ENCODE results near the gene UBE2E1.

UBE2E1 gene

DNA sequence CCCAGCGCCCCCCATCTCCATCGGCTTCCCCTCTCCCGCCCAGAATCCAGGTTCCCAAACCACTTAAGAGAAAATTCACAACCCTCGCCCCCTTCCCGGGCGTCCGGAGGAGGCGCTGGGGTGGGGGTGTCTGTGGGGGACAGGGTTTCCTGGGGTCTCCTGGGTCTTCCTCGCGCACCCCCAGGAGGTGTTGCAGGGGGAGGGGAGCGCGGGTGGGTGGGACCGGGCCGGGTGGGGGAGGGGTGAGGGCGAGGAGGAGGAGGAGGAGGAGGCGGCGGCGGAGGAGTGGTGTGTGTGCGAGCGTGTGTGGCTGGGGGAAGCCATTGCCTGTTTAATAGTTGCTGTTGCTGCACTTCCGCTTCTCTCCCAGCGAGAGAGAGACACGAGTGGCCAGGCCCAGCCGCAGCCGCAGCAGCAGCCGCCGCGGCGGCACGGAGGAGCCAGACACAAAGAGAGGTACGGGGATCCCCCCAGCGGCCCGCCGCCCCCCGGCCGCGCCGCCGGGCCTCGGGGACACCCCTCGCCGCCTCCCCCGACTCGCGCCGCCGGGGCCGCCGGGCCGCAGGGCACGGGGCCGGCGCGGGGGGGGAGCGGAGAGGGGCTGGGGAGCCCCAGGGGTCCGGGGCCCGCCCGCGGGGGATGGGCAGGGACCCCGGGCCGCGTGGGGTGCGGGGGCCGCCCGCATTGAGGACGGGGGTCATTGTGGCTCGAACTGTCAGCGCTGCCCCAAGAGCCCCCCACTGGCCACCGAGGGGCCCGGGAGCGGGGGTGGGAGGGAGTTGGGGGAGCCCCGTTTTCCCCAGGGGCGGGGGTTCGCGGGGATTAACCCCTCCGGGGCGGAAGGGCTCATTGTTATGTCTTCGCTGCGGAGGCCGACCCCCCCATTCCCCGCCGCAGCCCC, at the start of gene UBE2E1:
UBE2E1 (plus strand) TSS at position 323 of the 901 bp plus-strand sequence. CDS start 1,315 bp downstream, outside the sequence.
- H3K9ac ChIP-seq (ENCODE audit: low read depth, low read length), result peak within 1 kb of the TSS; percentile 79; the same call in 1 of the 2 replicates
- H3K4me3 ChIP-seq (ENCODE audit: low read length), result peak within 1 kb of the TSS; percentile 87
- H3K36me3 ChIP-seq (ENCODE audit: insufficient read depth, low read depth, low read length), result peaks cover 19% of the 10 kb centered on the region; the same call in 1 of the 2 replicates
- peaks cover 9% of the 10 kb centered on the region; the same call in 1 of the 2 replicates for H3K27me3 ChIP-seq (ENCODE audit: insufficient read depth, low read length)
- no peaks in the 10 kb centered on the region for H3K9me3 ChIP-seq (ENCODE audit: insufficient read depth, low read depth, low read length)
- peak within 1 kb of the TSS; percentile 57 for H3K27ac ChIP-seq (ENCODE audit: low read length)
- peaks cover 24% of the 10 kb centered on the region; the same call in 1 of the 2 replicates for H3K4me1 ChIP-seq (ENCODE audit: insufficient read depth, low read length)

DNA sequence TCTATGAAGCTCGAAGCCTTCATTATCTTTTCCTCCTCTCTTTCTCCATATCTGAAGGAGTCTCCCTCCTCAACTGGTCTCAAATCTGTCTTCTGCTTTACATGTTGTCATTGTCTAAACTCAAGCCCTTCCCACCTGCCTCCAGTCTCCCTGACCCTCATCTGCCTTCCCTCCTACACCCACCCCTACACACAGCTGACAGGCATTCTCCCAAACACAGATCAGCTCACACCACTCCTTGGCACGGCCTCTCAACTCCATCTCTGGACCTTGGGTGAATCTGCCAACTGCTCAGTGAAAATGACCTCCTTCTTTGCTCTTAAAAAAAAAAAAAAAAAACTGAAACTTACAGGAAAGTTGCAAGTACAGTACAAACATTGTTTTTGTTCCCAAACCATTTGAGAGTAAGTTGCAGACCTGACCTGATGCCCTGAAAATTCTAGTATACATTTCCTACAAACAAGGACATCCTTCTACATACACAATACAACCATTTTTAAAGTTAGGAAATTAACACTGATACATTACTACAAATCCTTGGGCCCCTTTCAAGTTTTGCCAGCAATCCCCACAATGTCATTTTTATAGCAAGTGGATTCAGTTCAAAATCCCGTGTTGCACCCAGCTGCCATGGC, 49.4 kb upstream of the UBE2E1 start:
- Histone ChIP-seq H3K4me1 (ENCODE audit: insufficient read depth, low read length) (peaks cover 18% of the 10 kb centered on the region; the same call in 1 of the 2 replicates), H3K9me3 (ENCODE audit: insufficient read depth, low read depth, low read length) (no peaks in the 10 kb centered on the region), H3K27ac (ENCODE audit: low read length) (no peak overlapping the region), H3K27me3 (ENCODE audit: insufficient read depth, low read length) (no peaks in the 10 kb centered on the region), H3K4me3 (ENCODE audit: low read length) (no peak overlapping the region), H3K9ac (ENCODE audit: low read depth, low read length) (no peak overlapping the region), H3K36me3 (ENCODE audit: insufficient read depth, low read depth, low read length) (no peaks in the 10 kb centered on the region)

DNA sequence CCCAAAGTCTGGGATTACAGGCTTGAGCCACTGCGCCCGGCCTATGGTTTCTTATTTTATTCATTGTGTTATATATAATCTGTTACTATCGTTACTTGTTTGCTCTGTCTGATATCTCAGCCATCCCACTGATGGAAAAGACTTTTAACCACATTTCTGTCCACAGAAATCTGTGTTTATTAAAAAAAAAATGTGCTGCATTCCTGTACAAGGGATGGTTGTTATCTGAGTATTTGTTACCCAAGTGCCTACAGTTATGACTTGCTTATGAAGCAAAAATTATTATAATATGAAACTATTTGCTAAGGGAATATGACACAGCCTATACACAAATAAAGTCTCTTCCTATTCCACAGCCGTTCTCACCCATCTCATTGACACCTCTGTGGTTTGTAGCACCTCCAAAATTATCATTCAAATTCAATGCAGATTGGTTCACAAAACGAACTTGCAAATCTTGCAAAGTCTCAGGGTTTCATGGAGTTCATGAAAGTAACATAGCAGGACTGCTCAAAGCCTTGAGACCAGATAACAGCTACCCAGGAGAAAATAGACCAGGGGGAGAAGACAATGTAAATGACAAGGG, 47.4 kb upstream of the UBE2E1 start:
- H3K4me3 ChIP-seq (ENCODE audit: low read length), result no peak overlapping the region
- H3K36me3 ChIP-seq (ENCODE audit: insufficient read depth, low read depth, low read length), result no peaks in the 10 kb centered on the region
- H3K9me3 ChIP-seq (ENCODE audit: insufficient read depth, low read depth, low read length), result no peaks in the 10 kb centered on the region
- H3K9ac ChIP-seq (ENCODE audit: low read depth, low read length), result no peak overlapping the region
- H3K4me1 ChIP-seq (ENCODE audit: insufficient read depth, low read length), result peaks cover 23% of the 10 kb centered on the region; the same call in 1 of the 2 replicates
- no peaks in the 10 kb centered on the region for H3K27me3 ChIP-seq (ENCODE audit: insufficient read depth, low read length)
- no peak overlapping the region for H3K27ac ChIP-seq (ENCODE audit: low read length)

DNA sequence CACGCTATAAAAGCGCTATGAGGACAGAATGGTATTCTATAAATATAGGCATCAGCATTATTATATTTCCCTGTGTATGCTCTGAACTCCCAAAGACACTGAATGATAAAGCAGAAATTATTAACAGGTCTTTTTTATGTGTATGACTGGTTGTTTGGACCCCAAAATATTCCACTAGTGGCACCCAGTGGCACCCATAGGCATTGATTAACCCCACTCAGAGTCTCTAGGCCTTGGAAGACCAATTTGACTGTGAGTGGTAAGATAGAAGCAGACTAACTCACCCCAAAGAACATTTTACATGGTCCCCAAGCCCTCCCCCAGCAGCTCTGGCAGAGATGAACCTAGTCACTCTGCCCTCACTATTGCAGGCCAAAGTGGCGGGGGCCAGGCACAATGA, 45.4 kb upstream of the UBE2E1 start:
- Histone ChIP-seq H3K4me3 (ENCODE audit: low read length) (no peak overlapping the region), H3K9me3 (ENCODE audit: insufficient read depth, low read depth, low read length) (no peaks in the 10 kb centered on the region), H3K4me1 (ENCODE audit: insufficient read depth, low read length) (peaks cover 23% of the 10 kb centered on the region; the same call in 1 of the 2 replicates), H3K27ac (ENCODE audit: low read length) (no peak overlapping the region), H3K9ac (ENCODE audit: low read depth, low read length) (peak overlapping the region; percentile 23; the same call in 1 of the 2 replicates), H3K36me3 (ENCODE audit: insufficient read depth, low read depth, low read length) (no peaks in the 10 kb centered on the region), H3K27me3 (ENCODE audit: insufficient read depth, low read length) (no peaks in the 10 kb centered on the region)

DNA sequence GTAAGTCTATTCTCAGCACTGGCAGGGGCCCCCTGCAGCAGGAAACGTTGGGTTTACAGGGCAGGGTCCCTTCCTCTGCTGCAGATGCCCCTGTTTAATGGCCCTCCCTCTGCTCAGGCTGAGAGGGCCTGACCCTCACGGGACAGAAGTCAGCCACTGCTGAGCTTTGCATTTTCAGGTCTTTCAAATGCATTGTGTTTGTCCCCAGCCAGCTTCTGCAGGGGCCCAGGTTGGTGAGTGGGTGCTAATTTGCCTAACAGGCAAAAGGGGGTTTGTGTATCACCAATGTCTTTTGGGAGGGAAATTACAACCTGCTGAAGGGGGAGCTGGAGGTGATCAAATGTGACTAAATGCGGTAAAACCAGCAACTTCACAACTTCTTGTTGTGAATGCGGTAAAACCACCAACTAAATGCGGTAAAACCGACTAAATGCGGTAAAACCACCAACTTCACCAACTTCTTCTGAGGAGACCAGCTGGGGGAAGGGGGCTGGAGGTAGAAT, 44.8 kb upstream of the UBE2E1 start:
- peak overlapping the region; percentile 23; the same call in 1 of the 2 replicates for H3K9ac ChIP-seq (ENCODE audit: low read depth, low read length)
- no peaks in the 10 kb centered on the region for H3K27me3 ChIP-seq (ENCODE audit: insufficient read depth, low read length)
- no peaks in the 10 kb centered on the region for H3K9me3 ChIP-seq (ENCODE audit: insufficient read depth, low read depth, low read length)
- peak overlapping the region; percentile 2; the same call in 1 of the 2 replicates for H3K4me3 ChIP-seq (ENCODE audit: low read length)
- H3K4me1 ChIP-seq (ENCODE audit: insufficient read depth, low read length), result peaks cover 23% of the 10 kb centered on the region; the same call in 1 of the 2 replicates
- peak overlapping the region; percentile 15 for H3K27ac ChIP-seq (ENCODE audit: low read length)
- no peaks in the 10 kb centered on the region for H3K36me3 ChIP-seq (ENCODE audit: insufficient read depth, low read depth, low read length)

DNA sequence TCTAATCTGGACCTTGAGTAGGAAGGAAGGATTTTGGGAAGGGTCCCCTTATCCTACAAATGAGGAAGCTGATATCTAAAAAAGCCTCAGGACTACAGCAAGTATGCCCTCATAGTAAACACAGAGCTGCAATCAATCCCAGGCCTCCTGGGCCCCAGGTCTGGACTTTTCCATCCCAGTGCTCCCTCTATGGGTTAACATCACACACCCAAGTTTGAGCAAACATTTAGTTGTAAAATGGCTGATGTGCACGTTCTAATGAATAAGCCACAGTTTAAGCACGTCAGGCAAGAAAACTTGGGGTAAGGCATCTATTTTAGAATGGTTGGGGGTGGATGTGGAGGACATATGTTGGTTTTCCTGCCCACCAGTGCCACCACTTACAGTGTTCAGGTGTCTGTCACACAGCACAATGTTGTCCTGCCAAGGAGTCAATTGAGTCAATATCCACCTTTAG, 44.3 kb upstream of the UBE2E1 start:
- H3K4me3 ChIP-seq (ENCODE audit: low read length), result no peak overlapping the region; the same call in 1 of the 2 replicates
- H3K9ac ChIP-seq (ENCODE audit: low read depth, low read length), result peak overlapping the region; percentile 23; the same call in 1 of the 2 replicates
- H3K36me3 ChIP-seq (ENCODE audit: insufficient read depth, low read depth, low read length), result no peaks in the 10 kb centered on the region
- peak overlapping the region; percentile 15 for H3K27ac ChIP-seq (ENCODE audit: low read length)
- no peaks in the 10 kb centered on the region for H3K27me3 ChIP-seq (ENCODE audit: insufficient read depth, low read length)
- H3K9me3 ChIP-seq (ENCODE audit: insufficient read depth, low read depth, low read length), result no peaks in the 10 kb centered on the region
- peaks cover 23% of the 10 kb centered on the region; the same call in 1 of the 2 replicates for H3K4me1 ChIP-seq (ENCODE audit: insufficient read depth, low read length)

DNA sequence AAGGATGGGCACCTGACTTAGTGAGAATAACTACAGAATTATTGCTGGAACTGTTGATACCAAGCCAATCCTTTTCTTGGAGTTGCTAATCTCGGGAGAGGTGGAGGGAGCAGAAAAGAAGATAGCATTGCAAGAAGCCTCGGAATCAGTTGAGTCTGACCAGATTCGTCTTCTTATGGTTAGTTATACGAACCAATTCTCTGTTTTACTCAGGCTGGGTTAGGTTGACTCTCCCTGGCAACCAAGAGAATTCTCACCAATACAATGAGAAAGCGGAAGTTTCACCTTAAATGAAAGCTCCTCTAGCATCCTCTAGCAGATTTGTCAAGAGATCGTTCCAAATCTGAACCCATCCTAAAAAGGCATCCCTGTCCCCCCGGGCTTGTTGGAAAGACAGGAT, 43.5 kb upstream of the UBE2E1 start:
- Histone ChIP-seq H3K9me3 (ENCODE audit: insufficient read depth, low read depth, low read length) (no peaks in the 10 kb centered on the region), H3K4me3 (ENCODE audit: low read length) (no peak overlapping the region), H3K9ac (ENCODE audit: low read depth, low read length) (no peak overlapping the region), H3K4me1 (ENCODE audit: insufficient read depth, low read length) (peaks cover 23% of the 10 kb centered on the region; the same call in 1 of the 2 replicates), H3K27ac (ENCODE audit: low read length) (no peak overlapping the region), H3K36me3 (ENCODE audit: insufficient read depth, low read depth, low read length) (no peaks in the 10 kb centered on the region), H3K27me3 (ENCODE audit: insufficient read depth, low read length) (no peaks in the 10 kb centered on the region)

DNA sequence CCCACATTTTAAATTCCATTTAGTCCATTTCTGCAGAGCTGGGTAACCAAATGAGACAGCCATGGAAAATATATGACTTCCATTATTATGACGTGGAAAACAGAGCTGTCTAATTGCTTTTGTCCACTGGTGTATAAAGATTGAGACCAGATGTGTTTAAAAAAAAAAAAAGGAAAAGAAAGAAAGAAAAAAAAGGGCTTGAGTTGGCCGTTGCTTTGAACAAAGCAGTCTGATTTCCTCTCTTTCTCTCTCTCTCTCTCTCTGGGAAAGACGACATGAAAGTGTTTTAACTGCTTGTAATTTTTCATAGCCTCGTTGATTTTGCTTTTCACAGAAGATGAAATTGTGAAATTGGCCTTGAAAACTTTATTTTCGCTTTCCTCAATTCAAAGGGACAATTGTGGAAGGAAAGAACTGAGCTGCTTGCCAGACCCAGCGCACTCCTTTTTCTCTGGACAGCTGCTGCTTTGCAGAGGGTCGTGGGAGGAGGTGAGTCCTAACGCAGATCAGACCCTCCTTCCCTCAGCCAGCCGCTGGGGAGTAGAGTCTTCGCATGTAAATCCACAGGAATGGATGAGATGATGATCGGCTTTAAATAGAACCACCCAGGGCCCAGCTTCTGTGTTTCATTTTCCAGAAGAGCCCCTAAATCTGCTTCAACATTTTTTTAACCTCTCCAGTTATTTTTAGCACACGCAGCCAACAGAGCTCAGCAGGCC, 42.8 kb upstream of the UBE2E1 start:
- H3K9me3 ChIP-seq (ENCODE audit: insufficient read depth, low read depth, low read length), result no peaks in the 10 kb centered on the region
- peaks cover 27% of the 10 kb centered on the region; the same call in 1 of the 2 replicates for H3K4me1 ChIP-seq (ENCODE audit: insufficient read depth, low read length)
- H3K27me3 ChIP-seq (ENCODE audit: insufficient read depth, low read length), result no peaks in the 10 kb centered on the region
- H3K9ac ChIP-seq (ENCODE audit: low read depth, low read length), result no peak overlapping the region
- no peak overlapping the region for H3K4me3 ChIP-seq (ENCODE audit: low read length)
- no peaks in the 10 kb centered on the region for H3K36me3 ChIP-seq (ENCODE audit: insufficient read depth, low read depth, low read length)
- H3K27ac ChIP-seq (ENCODE audit: low read length), result no peak overlapping the region

DNA sequence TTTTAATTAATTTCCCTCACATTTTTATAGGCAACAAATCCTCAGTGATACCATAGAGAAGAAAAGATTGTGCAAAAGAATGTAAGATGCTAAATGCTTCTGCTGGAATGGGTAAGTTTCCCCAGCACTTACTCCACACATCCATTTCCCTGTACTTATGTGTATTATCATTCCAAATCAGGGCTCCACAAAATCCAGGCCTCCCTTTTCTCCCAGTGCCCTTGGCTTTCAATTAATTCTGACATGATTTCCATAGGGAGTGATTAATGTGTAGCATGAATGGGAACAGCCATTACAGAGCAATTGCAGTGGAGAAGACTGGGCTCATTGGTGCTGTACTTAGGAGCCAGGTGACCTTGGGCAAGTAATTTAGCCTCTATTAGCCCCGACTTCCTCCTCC, 41.3 kb upstream of the UBE2E1 start:
- H3K4me1 ChIP-seq (ENCODE audit: insufficient read depth, low read length), result peaks cover 27% of the 10 kb centered on the region; the same call in 1 of the 2 replicates

DNA sequence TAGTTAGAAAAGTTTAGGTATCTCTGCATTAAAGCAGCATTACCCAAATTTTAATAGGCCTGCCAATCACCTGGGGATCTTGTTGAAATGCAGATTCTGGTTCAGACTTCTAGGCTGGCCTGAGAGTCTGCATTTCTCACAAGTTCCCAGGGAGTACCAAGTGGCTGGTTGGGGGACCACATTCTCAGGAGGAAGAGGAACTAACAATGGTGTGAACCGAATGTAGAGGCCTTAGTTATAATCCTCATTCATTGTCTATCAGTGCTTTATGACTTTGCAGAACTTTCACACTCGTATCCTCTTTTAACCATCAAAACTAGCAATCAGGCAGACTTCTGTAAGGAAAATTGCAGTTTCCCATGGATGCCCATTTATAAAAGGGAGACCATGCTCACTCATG, 38.2 kb upstream of the UBE2E1 start:
- Histone ChIP-seq H3K9ac (ENCODE audit: low read depth, low read length) (no peak overlapping the region), H3K36me3 (ENCODE audit: insufficient read depth, low read depth, low read length) (no peaks in the 10 kb centered on the region), H3K27ac (ENCODE audit: low read length) (no peak overlapping the region), H3K4me1 (ENCODE audit: insufficient read depth, low read length) (peaks cover 8% of the 10 kb centered on the region; the same call in 1 of the 2 replicates), H3K4me3 (ENCODE audit: low read length) (no peak overlapping the region), H3K27me3 (ENCODE audit: insufficient read depth, low read length) (no peaks in the 10 kb centered on the region), H3K9me3 (ENCODE audit: insufficient read depth, low read depth, low read length) (no peaks in the 10 kb centered on the region)

More for the DNA sequence above, 41.3 kb upstream of the UBE2E1 start:
- H3K36me3 ChIP-seq (ENCODE audit: insufficient read depth, low read depth, low read length), result no peaks in the 10 kb centered on the region
- no peak overlapping the region for H3K27ac ChIP-seq (ENCODE audit: low read length)
- H3K4me3 ChIP-seq (ENCODE audit: low read length), result no peak overlapping the region
- no peaks in the 10 kb centered on the region for H3K27me3 ChIP-seq (ENCODE audit: insufficient read depth, low read length)
- H3K9ac ChIP-seq (ENCODE audit: low read depth, low read length), result no peak overlapping the region
- no peaks in the 10 kb centered on the region for H3K9me3 ChIP-seq (ENCODE audit: insufficient read depth, low read depth, low read length)

All from iPS-20b (cell line).